22Rv1 (cell line): Measurements from ENCODE around the gene KAZN.
"Not testable (repeated sequence)": the region's sequence is repeated elsewhere in the genome, so short reads cannot be mapped to it uniquely, and the experiment has no call there.

Source experiments
- ZFX ChIP-seq: fragments of 450-650 bp; IDR thresholded peaks from 2 replicates; pipeline ENCODE4 v1.6.1; 2017; ENCODE audit warnings: antibody characterized with exemption, borderline replicate concordance
- TF ChIP-seq, protein P1 (sequence below): fragments of 450-650 bp; IDR thresholded peaks from 2 replicates; pipeline ENCODE4 v1.5.1; 2017; ENCODE audit warnings: mild to moderate bottlenecking

GRCh38 chr1:15135604-15136003, 537.1 kb downstream of the KAZN start:
- TF ChIP-seq, protein P1, sequence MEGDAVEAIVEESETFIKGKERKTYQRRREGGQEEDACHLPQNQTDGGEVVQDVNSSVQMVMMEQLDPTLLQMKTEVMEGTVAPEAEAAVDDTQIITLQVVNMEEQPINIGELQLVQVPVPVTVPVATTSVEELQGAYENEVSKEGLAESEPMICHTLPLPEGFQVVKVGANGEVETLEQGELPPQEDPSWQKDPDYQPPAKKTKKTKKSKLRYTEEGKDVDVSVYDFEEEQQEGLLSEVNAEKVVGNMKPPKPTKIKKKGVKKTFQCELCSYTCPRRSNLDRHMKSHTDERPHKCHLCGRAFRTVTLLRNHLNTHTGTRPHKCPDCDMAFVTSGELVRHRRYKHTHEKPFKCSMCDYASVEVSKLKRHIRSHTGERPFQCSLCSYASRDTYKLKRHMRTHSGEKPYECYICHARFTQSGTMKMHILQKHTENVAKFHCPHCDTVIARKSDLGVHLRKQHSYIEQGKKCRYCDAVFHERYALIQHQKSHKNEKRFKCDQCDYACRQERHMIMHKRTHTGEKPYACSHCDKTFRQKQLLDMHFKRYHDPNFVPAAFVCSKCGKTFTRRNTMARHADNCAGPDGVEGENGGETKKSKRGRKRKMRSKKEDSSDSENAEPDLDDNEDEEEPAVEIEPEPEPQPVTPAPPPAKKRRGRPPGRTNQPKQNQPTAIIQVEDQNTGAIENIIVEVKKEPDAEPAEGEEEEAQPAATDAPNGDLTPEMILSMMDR: not testable (repeated sequence)
- not testable (repeated sequence) for TF ChIP-seq ZFX
